Liver (tissue), 9 donors: ENCODE data around the gene KIFC3. TPM values are rescaled to one million over a fixed set of nuclear protein-coding genes. Genes with fewer than 3 reads are reported as not detected.

Experiments
- DNase-seq: peaks from one replicate; pipeline ENCODE4 v3.0.0-alpha.2; 2017; ENCODE audit warnings: low spot score
- H3K27ac ChIP-seq, 2 donors: one replicate each; pipeline ENCODE4 v1.7.0; 2013; ENCODE audit warnings: inconsistent platforms in 2 of 2, low read length in 2 of 2, control low read depth in 1 of 2, low read depth in 1 of 2, mild to moderate bottlenecking in 1 of 2
- H3K27me3 ChIP-seq, 4 donors: one replicate each; pipeline versions ENCODE4 v1.6.1 to v1.7.0; 2013; ENCODE audit warnings: low read length in 3 of 4, inconsistent platforms in 1 of 4, mild to moderate bottlenecking in 1 of 4, moderate library complexity in 1 of 4; ENCODE audit not compliant: control insufficient read depth in 4 of 4, insufficient read depth in 4 of 4
- H3K36me3 ChIP-seq, 4 donors: one replicate each; pipeline versions ENCODE4 v1.6.1 to v1.7.0; 2013; ENCODE audit warnings: low read length in 3 of 4, mild to moderate bottlenecking in 3 of 4, low read depth in 1 of 4, moderate library complexity in 1 of 4; ENCODE audit not compliant: control insufficient read depth in 4 of 4, insufficient read depth in 3 of 4
- H3K4me1 ChIP-seq, 4 donors: one replicate each; pipeline versions ENCODE4 v1.6.1 to v1.7.0; 2013; ENCODE audit warnings: low read length in 3 of 4, mild to moderate bottlenecking in 3 of 4, moderate library complexity in 1 of 4; ENCODE audit not compliant: control insufficient read depth in 4 of 4, insufficient read depth in 4 of 4
- H3K4me3 ChIP-seq, 3 donors: one replicate each; pipeline versions ENCODE4 v1.6.1 to v1.7.0; 2013; ENCODE audit warnings: low read length in 3 of 3, control low read depth in 1 of 3, low read depth in 1 of 3, mild to moderate bottlenecking in 1 of 3
- H3K9ac ChIP-seq, 2 donors: one replicate each; pipeline ENCODE4 v1.7.0; 2013; ENCODE audit warnings: low read length in 2 of 2, mild to moderate bottlenecking in 2 of 2, moderate library complexity in 2 of 2, control low read depth in 1 of 2, low read depth in 1 of 2
- H3K9me3 ChIP-seq, 4 donors: one replicate each; pipeline versions ENCODE4 v1.6.1 to v1.7.0; 2013; ENCODE audit warnings: low read length in 3 of 4; ENCODE audit not compliant: control insufficient read depth in 4 of 4
- ATF3 ChIP-seq: IDR thresholded peaks from 2 replicates; pipeline ENCODE4 v1.6.1; 2016; ENCODE audit warnings: antibody characterized with exemption
- CTCF ChIP-seq: fragments of 150-350 bp; IDR thresholded peaks from 2 replicates; pipeline ENCODE4 v1.5.1; 2017; ENCODE audit warnings: improper control_type of control experiment, low read depth, low read length; ENCODE audit not compliant: missing input control
- EGR1 ChIP-seq, 2 donors: IDR thresholded peaks; 2 replicates each; pipeline ENCODE4 v1.6.1; 2016 to 2018; ENCODE audit warnings: antibody characterized with exemption in 2 of 2, low read depth in 2 of 2
- FOXA1 ChIP-seq: IDR thresholded peaks from 2 replicates; pipeline ENCODE4 v1.6.1; 2016; ENCODE audit warnings: antibody characterized with exemption
- FOXA2 ChIP-seq: IDR thresholded peaks from 2 replicates; pipeline ENCODE4 v1.6.1; 2016; ENCODE audit warnings: antibody characterized with exemption
- GABPA ChIP-seq, 2 donors: IDR thresholded peaks in 1 of 2; conservative IDR thresholded peaks in 1 of 2; 2 replicates each; pipeline ENCODE4 v1.6.1; 2016; ENCODE audit warnings: antibody characterized with exemption in 2 of 2, mild to moderate bottlenecking in 1 of 2, moderate library complexity in 1 of 2
- HNF4A ChIP-seq, 2 donors: conservative IDR thresholded peaks; 2 replicates each; pipeline ENCODE4 v1.6.1; 2016; ENCODE audit warnings: antibody characterized with exemption in 2 of 2, mild to moderate bottlenecking in 2 of 2
- HNF4G ChIP-seq: IDR thresholded peaks from 2 replicates; pipeline ENCODE4 v1.6.1; 2016; ENCODE audit warnings: antibody characterized with exemption
- JUND ChIP-seq, 2 donors: IDR thresholded peaks; 2 replicates each; pipeline ENCODE4 v1.6.1; 2016; ENCODE audit warnings: antibody characterized with exemption in 2 of 2
- MAX ChIP-seq: IDR thresholded peaks from 2 replicates; pipeline ENCODE4 v1.6.1; 2016; ENCODE audit warnings: antibody characterized with exemption
- NR2F2 ChIP-seq: IDR thresholded peaks from 2 replicates; pipeline ENCODE4 v1.6.1; 2016; ENCODE audit warnings: antibody characterized with exemption
- RAD21 ChIP-seq, 2 donors: IDR thresholded peaks; 2 replicates each; pipeline ENCODE4 v1.6.1; 2016; ENCODE audit warnings: antibody characterized with exemption in 2 of 2, mild to moderate bottlenecking in 2 of 2
- REST ChIP-seq: IDR thresholded peaks from 2 replicates; pipeline ENCODE4 v1.6.1; 2016; ENCODE audit warnings: antibody characterized with exemption, mild to moderate bottlenecking
- RXRA ChIP-seq, 2 donors: IDR thresholded peaks; 2 replicates each; pipeline ENCODE4 v1.6.1; 2017 to 2018; ENCODE audit warnings: antibody characterized with exemption in 2 of 2, mild to moderate bottlenecking in 1 of 2
- SP1 ChIP-seq: IDR thresholded peaks from 2 replicates; pipeline ENCODE4 v1.6.1; 2018; ENCODE audit warnings: antibody characterized with exemption, mild to moderate bottlenecking
- TAF1 ChIP-seq: conservative IDR thresholded peaks from 2 replicates; pipeline ENCODE4 v1.6.1; 2016; ENCODE audit warnings: antibody characterized with exemption, mild to moderate bottlenecking
- YY1 ChIP-seq: IDR thresholded peaks from 2 replicates; pipeline ENCODE4 v1.6.1; 2016; ENCODE audit warnings: antibody characterized with exemption, mild to moderate bottlenecking
- ZBTB33 ChIP-seq: IDR thresholded peaks from 2 replicates; pipeline ENCODE4 v1.6.1; 2016; ENCODE audit warnings: antibody characterized with exemption
- WGBS: extraction: QIAGEN DNeasy Blood & Tissue Kit; methylation state at CpG from one replicate; pipeline ENCODE4 v1.1.7; 2013; 5-methylcytosine and 5-hydroxymethylcytosine counted together
- polyA plus RNA-seq, 2 donors: library from polyadenylated mRNA; stranded (reverse) in 1 of 2; unstranded in 1 of 2; fragments of 200-250 nt in 1 of 2; fragments of >200 nt in 1 of 2; fragmentation: Nextera tagmentation in 1 of 2; extraction: Ambion mirVana in 1 of 2; gene quantifications; one replicate each; pipeline versions ENCODE4 v1.2.1 to v1.2.3, GENCODE V29; 2013 to 2015
- total RNA-seq, 2 donors: library from RNA; depleted of rRNA; stranded (reverse); fragments of >200 nt; gene quantifications; one replicate each; pipeline ENCODE4 v1.2.3, GENCODE V29; 2014
- donor health status: healthy.
- donor health status: healthy.
- donor health status: healthy.
- donor health status: healthy.
- donor health status: healthy.

Gene KIFC3
- total and polyA plus RNA-seq, 4 donors = 16.5 to 103 (median 27.4) TPM

GRCh38 chr16:57752581-57753447 is 49.5 kb downstream of the KIFC3 start:
- Histone ChIP-seq H3K9ac (no peak overlapping the region), H3K36me3 (peaks cover 0 to 9% (median 4%) of the 10 kb centered on the region in 4 donors), H3K4me3 (no peak overlapping the region), H3K27me3 (no peaks in the 10 kb centered on the region), H3K4me1 (peaks cover 0 to 8% (median 0%) of the 10 kb centered on the region in 4 donors), H3K9me3 (no peaks in the 10 kb centered on the region), H3K27ac (no peak overlapping the region)
- TF ChIP-seq CTCF (no peak), YY1 (no peak), FOXA2 (no peak), REST (no peak), RXRA (IDR thresholded peaks at IDR 0.05) (no peak), EGR1 (IDR thresholded peaks at IDR 0.05; ENCODE audit: low read depth in 2 of 2) (no peak), NR2F2 (no peak), SP1 (no peak), GABPA (IDR thresholded peaks at IDR 0.05 in 1 of 2, conservative IDR thresholded peaks at IDR 0.05 in 1 of 2) (no peak), ATF3 (no peak), TAF1 (no peak), ZBTB33 (no peak), FOXA1 (no peak), MAX (no peak), JUND (IDR thresholded peaks at IDR 0.05) (no peak), HNF4A (conservative IDR thresholded peaks at IDR 0.05) (no peak), RAD21 (IDR thresholded peaks at IDR 0.05) (no peak), HNF4G (no peak)
- DNase-seq = no peak
- WGBS = 92% methylated on average over 44 of the region's 44 CpGs
